ENCODE data around the gene SLC35G6.
"Not testable (repeated sequence)": the region's sequence is repeated elsewhere in the genome, so short reads cannot be mapped to it uniquely, and the experiment has no call there.

SLC35G6 gene

DNA sequence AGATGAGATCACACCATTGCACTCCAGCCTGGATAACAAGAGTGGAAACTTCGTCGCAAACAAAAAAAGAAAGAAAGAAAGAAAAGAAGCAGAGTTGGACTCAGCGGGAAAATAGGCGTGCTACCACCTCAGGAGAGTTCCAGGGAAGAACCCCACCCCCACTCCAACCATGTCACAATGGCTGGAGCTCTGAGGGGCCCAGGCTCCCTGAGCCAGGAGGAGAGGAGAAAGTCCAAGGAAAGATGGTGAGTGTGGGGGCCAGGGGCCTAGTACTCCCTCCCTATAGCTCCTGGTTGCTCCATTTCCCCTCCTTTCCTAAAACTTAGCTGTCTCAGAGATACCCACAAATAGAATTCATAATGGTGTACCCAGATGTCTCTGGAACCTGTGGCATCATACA, at the start of gene SLC35G6:
TSS of gene SLC35G6 (plus strand) at position 172 of the 400 bp plus-strand sequence. CDS start at position 243, 71 bp downstream.
- DNase-seq (ENCODE audit: low spot score): not testable (repeated sequence)

GRCh38 chr17:7432296-7432695, 49.0 kb upstream of the SLC35G6 start:
- no peak for DNase-seq (ENCODE audit: low spot score)

GRCh38 chr17:7435676-7436555, 45.3 kb upstream of the SLC35G6 start:
- peak; percentile 42 for DNase-seq (ENCODE audit: low spot score)

- DNase-seq (ENCODE audit: low spot score): peak; percentile 84
These were observed 44.5 kb upstream of the SLC35G6 start for GRCh38 chr17:7436556-7437368.

DNA sequence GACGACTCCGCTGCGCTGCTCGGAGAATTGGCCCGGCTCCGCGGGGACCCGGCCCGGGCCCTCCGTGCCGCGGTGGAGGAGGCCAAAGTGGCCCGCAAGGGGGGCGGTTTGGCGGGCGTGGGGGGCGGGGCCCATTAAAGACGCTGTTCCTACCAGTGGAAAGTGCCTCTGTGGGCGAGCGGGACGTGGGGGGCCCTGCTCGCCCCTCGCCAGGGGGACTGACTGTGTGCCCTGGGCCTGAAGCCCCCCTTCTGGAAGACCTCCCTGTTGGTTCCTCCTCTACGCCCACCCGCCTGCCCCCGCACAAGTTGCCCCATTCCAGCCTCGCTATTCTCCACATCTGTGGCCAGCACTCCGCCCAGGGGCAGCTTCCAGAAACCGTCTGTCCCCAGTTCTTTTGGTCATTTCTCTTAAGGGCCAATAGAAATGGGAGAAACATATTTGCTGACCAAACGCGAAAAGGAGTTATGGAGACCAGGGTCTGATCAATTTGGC, 43.8 kb upstream of the SLC35G6 start:
- no peak for DNase-seq (ENCODE audit: low spot score)

DNA sequence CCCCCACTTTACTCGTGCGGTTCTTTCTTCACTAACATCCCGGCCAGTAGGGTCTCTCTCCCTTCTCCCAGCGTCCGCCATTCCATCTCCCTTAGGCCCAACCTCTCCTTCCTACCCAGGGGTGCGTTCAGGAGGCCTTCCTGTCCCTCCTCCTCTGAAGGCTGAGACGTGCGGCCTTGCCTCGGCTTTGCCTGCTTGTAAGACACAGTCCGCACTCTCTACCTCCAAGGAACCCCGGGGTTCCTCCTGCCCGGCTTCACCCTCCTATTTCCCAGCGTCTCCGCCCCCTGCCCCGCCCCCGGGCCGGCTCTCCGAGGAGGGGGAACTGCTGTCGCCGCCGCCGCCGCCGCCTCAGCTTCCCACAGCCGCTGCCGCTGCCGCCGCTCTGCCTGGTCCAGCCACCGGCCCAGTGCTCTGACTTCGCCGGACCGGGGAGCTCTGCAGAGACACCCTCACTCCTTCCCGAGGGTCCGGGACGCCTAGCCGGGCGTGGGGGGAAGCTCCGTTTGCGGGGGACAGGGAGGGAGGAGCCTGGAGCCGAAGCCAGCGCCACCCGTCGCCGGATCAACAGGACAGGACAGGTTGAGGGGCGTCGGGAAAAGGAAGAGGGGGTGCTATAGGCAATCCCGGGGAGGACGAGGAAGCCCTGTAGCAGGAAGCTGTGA, 43.2 kb upstream of the SLC35G6 start:
- no peak for DNase-seq (ENCODE audit: low spot score)

- DNase-seq (ENCODE audit: low spot score): no peak
These were observed 42.4 kb upstream of the SLC35G6 start for GRCh38 chr17:7438656-7439460.

- no peak for DNase-seq (ENCODE audit: low spot score)
These were observed 41.7 kb upstream of the SLC35G6 start, which contains the start of gene FGF11 for GRCh38 chr17:7439462-7440112. TSS of gene FGF11 (plus strand) at chr17:7439512. CDS start at chr17:7439621, 109 bp downstream.

DNA sequence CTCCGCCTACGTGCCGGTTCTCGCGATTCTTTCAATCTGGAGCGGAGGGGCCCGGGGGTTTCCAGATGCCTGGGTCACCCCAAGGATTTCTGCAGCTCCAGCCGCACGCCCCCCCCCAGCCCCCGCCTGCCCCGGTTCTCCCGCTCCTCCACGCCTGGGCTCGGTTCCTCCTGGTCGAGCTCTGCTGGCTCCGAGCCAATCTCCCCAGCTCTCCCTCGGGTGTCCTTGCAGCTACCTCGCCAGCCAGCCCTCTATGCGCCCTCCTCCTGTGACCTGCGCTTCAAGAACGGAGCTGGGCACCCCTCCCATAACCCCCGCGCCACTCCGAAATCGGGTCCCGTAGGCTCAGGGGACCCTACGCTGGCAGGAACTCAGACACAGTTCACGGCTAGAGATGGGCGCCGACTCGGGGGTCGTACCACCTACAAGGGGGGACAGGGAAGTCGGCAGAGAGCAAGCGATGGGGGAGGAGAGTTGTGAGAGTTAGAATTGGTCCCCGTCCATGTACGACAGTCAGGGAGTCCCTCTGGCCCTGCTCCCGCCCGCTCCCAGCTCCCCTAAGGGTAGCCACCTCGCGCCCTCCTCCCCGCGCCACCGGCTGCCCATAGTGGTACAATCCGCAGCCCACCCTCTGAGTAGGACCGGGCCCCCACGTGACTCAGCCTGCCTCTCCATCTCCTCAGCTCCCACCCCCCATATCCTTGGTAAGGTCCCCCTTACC, 41.0 kb upstream of the SLC35G6 start:
- DNase-seq (ENCODE audit: low spot score): no peak

DNA sequence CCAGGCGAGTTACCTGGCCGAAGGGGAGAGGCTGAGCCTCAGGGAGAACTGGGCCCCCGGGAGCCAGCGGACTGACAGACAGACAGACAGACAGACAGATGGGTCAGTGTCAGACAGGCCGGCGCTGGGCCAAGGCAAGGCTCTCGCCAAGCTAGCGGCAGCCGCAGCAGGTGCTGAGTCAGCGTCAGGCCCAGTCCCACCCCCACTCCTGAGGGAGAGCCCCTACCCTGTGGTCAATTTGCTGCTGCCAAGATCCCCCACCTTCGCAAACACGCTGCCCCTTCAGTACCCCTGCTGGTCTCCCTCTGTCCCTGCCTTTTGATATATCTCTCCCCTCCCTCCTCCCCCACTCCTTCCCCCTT, 40.4 kb upstream of the SLC35G6 start:
- no peak for DNase-seq (ENCODE audit: low spot score)

- DNase-seq (ENCODE audit: low spot score): no peak
These were observed 40.0 kb upstream of the SLC35G6 start for GRCh38 chr17:7441266-7441665.

DNA sequence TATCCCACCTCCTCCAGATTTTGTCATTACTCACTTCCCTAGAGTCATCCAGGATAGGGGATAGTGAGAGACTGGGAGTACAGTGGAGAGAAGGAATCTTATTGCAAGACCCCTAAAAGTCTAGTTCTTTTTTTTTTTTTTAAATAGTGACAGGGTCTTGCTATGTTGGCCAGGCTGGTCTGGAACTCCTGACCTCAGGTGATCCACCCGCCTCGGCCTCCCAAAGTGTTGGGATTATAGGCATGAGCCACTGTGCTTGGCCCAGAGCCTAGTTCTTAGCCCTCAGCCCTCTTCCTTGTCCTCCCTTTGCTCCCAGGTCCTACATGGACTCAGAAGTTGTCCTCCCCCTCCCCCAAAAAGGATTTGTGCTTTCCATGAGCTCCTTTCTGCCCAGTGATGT, 39.1 kb upstream of the SLC35G6 start:
- DNase-seq (ENCODE audit: low spot score): no peak

- no peak for DNase-seq (ENCODE audit: low spot score)
These were observed 37.5 kb upstream of the SLC35G6 start for GRCh38 chr17:7443499-7444485.

- peak; percentile 30 for DNase-seq (ENCODE audit: low spot score)
These were observed 36.3 kb upstream of the SLC35G6 start, which contains the start of gene CHRNB1 for GRCh38 chr17:7444682-7445618. TSS of gene CHRNB1 (plus strand) at chr17:7445061. CDS start at chr17:7445128, 67 bp downstream.

DNA sequence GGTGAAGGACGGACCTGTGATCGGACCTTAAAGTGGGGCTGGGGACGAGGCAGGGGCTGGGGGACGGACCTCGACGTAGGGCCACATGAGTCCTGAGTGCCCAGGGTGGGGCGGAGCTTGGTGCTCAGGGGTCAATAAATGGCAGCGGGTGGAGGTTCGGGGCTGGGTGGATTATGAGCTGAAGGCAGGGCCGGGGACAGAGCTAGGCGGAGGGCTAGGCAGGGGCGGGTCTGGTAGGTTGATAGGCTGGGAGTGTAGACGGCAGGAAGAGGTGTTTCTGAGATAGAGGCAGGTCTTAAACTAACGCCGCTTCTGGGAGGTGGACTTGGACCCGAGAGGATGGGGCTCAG, 35.7 kb upstream of the SLC35G6 start:
- no peak for DNase-seq (ENCODE audit: low spot score)

GRCh38 chr17:7448461-7448860, 32.8 kb upstream of the SLC35G6 start:
- DNase-seq (ENCODE audit: low spot score): no peak

DNA sequence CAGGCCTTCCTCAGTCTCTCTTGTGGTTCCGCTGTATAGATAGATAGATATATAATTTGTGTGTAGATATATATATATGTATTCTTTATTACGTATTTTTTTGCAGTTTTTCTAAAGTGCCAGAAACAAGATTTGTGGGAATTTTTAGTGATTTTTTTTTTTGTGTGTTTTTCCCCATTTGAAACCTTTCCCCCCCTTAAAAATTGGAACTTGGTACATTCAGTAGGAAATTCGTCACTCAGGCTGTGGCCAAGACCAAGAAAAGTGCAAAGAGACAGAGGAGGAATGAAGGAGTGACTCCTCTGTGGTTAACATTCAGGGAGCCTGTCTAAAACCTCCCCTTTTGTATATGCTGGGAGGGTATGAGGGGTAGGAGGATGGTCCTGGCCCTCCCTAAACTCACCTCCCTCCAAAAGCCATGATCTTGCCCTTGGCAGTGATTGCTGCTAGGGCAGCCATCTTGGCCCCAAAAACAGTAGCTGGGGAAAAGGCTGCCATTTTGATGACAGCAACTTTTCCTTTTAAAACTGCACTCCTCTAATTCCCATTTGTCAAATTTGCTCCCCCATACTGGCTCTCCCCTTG, 21.2 kb upstream of the SLC35G6 start:
- no peak for DNase-seq (ENCODE audit: low spot score)

Measured in hematopoietic multipotent progenitor cell treated with erythropoietin and hydrocortisone succinate and interleukin-3 and kit ligand, for 15 days (in vitro differentiated cells).